Pancreas (tissue), 10 donors: Measurements from ENCODE around the gene DMXL2. TPM values are rescaled to one million over a fixed set of nuclear protein-coding genes. Genes with fewer than 3 reads are reported as not detected.
A peak's percentile ranks its signal among the peaks of the same experiment; 100 is the strongest.

Experiments
- ATAC-seq, 4 donors: fragments of 200-7000 bp; cut with Tn5 transposase; one replicate each; pipeline versions ENCODE4 v1.8.0 to v1.9.1; 2020; ENCODE audit warnings: mild to moderate bottlenecking in 4 of 4, moderate library complexity in 4 of 4
- DNase-seq, 6 donors: peaks; one replicate each; pipeline ENCODE4 v3.0.0-alpha.2; 2020
- FAIRE-seq: peaks from 2 replicates; lab custom pipeline; 2012; peaks lifted over from hg19 to GRCh38; lab: Jason Lieb, UNC
- H3K27ac ChIP-seq, 4 donors: fragments of 200-600 bp; sonication (generic); 1 replicate in 3 of 4; 2 replicates in 1 of 4; pipeline versions ENCODE4 v1.5.0 to v1.8.0; 2020
- H3K27me3 ChIP-seq, 4 donors: fragments of 200-600 bp; one replicate each; pipeline ENCODE4 v1.8.0; 2021
- H3K36me3 ChIP-seq, 3 donors: fragments of 200-600 bp; sonication (generic) in 1 of 3; one replicate each; pipeline versions ENCODE4 v1.5.0 to v1.8.0; 2020 to 2021
- H3K4me1 ChIP-seq, 3 donors: fragments of 200-600 bp; one replicate each; pipeline ENCODE4 v1.8.0; 2021
- H3K4me3 ChIP-seq, 4 donors: fragments of 200-600 bp; sonication (generic) in 2 of 4; one replicate each; pipeline versions ENCODE4 v1.5.0 to v1.8.0; 2020 to 2021
- H3K9me3 ChIP-seq, 4 donors: fragments of 200-600 bp; one replicate each; pipeline ENCODE4 v1.8.0; 2021
- CTCF ChIP-seq, 4 donors: fragments of 200-600 bp; sonication (generic) in 3 of 4; IDR thresholded peaks; one replicate each; pipeline versions ENCODE4 v1.5.0 to v1.8.0; 2021; ENCODE audit warnings: antibody characterized with exemption in 4 of 4
- WGBS, 2 donors: extraction: QIAGEN DNeasy Blood & Tissue Kit; methylation state at CpG; one replicate each; pipeline ENCODE4 v1.1.7; 2013; 5-methylcytosine and 5-hydroxymethylcytosine counted together
- intact Hi-C, 3 donors: fragments of 100-400 bp; cut with DNase I; formaldehyde crosslinking; loops; one replicate each; pipeline versions ENCODE4 v1.11.1 to v1.14.2; 2022
- polyA plus RNA-seq, 2 donors: library from polyadenylated mRNA; stranded (reverse); fragments of 200-250 nt; gene quantifications; one replicate each; pipeline ENCODE4 v1.2.3, GENCODE V29; 2013
- total RNA-seq, 6 donors: library from RNA; stranded (reverse); fragmentation: NEBNext Ultra II Directional in 4 of 6; extraction: Animal tissue kit (Norgen Biotek cat#: 25700) in 4 of 6; gene quantifications; one replicate each; pipeline versions ENCODE4 v1.2.1 to v1.2.4, GENCODE V29; 2021 to 2023
- donor health status: healthy with polysubstance abuse.
- donor health status: DM: no; HTN: no; CAD: no; lungs with moderate emphysema.
- donor health status: DM: no; HTN: no; CAD: no.
- donor health status: control.
- donor health status: control.
- donor health status: Bipolar disorder and iron deficiency.
- donor health status: DM: yes; HTN: yes; CAD: no.
- donor health status: DM: no; HTN: no; CAD: no.
- donor health status: DM: no; HTN: no; CAD: no.
- donor health status: DM: yes; HTN: yes; CAD: no.

The DMXL2 gene
- total and polyA plus RNA-seq, 8 donors: 6.6 to 31.8 (median 12.1) TPM

GRCh38 chr15:51621155-51621765, 1.3 kb downstream of the DMXL2 start:
- intact Hi-C loops: no loop called here
- DNase-seq (no peak), FAIRE-seq (no peak), ATAC-seq (no peak)
- no peak for TF ChIP-seq CTCF (IDR thresholded peaks at IDR 0.05)
- peaks cover 0 to 5% (median 0%) of the 10 kb centered on the region in 3 donors for H3K4me1 ChIP-seq
- no peaks in the 10 kb centered on the region for H3K9me3 ChIP-seq
- WGBS, 2 donors: 33 to 40% methylated on average over 6 of the region's 6 CpGs
- H3K4me3 ChIP-seq: peak overlapping the region in 3 of 4 donors; percentile 75 to 82 (median 81)
- H3K27ac ChIP-seq: peak overlapping the region in 1 of 4 donors; percentile 85
- no peaks in the 10 kb centered on the region for H3K36me3 ChIP-seq
- H3K27me3 ChIP-seq: no peaks in the 10 kb centered on the region

GRCh38 chr15:51620641-51621040, 1.9 kb downstream of the DMXL2 start:
- H3K36me3 ChIP-seq: no peaks in the 10 kb centered on the region
- intact Hi-C loops: no loop called here
- H3K27ac ChIP-seq: peak overlapping the region in 1 of 4 donors; percentile 10
- WGBS, 2 donors: 65 to 81% methylated on average over 4 of the region's 4 CpGs
- ATAC-seq: no peak
- no peaks in the 10 kb centered on the region for H3K9me3 ChIP-seq
- H3K27me3 ChIP-seq: no peaks in the 10 kb centered on the region
- no peak for FAIRE-seq
- H3K4me1 ChIP-seq: peaks cover 0 to 5% (median 0%) of the 10 kb centered on the region in 3 donors
- H3K4me3 ChIP-seq: peak overlapping the region in 1 of 4 donors; percentile 82
- DNase-seq: no peak
- TF ChIP-seq CTCF (IDR thresholded peaks at IDR 0.05): no peak

DNA sequence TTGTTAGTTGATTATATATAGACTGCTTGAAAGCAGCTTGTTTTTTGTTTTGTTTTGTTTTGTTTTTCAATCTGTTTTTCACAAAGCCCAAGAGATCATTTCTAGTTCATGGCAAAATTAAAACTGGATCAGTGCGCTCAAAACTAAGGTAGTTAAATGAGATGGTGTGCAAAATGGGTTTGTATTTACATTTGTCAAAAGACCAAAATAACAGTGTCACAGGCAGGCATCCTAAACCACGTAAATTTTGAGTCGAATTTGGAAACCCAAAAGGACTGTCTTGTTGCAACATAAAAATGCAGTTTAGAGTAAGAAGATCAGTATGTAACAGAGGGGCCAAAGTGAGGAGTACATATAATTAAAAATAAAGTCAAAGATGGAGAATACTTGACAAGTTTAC, 2.4 kb downstream of the DMXL2 start:
- FAIRE-seq: no peak
- TF ChIP-seq CTCF (IDR thresholded peaks at IDR 0.05): no peak
- WGBS, 2 donors: 85 to 95% methylated on average over 3 of the region's 3 CpGs

GRCh38 chr15:51619331-51620035, 3.1 kb downstream of the DMXL2 start:
- peak in 1 of 6 donors; percentile 22 for DNase-seq
- H3K27me3 ChIP-seq: no peaks in the 10 kb centered on the region
- H3K4me1 ChIP-seq: peaks cover 0 to 5% (median 0%) of the 10 kb centered on the region in 3 donors
- no peak for TF ChIP-seq CTCF (IDR thresholded peaks at IDR 0.05)
- no peaks in the 10 kb centered on the region for H3K36me3 ChIP-seq
- no peak overlapping the region for H3K4me3 ChIP-seq
- no peak for ATAC-seq
- H3K9me3 ChIP-seq: no peaks in the 10 kb centered on the region
- H3K27ac ChIP-seq: no peak overlapping the region
- 91 to 93% methylated on average over 6 of the region's 6 CpGs for WGBS, 2 donors
- intact Hi-C loops: no loop called here
- no peak for FAIRE-seq

More for the DNA sequence above, 2.4 kb downstream of the DMXL2 start:
- Histone ChIP-seq H3K36me3 (no peaks in the 10 kb centered on the region), H3K27me3 (no peaks in the 10 kb centered on the region), H3K27ac (no peak overlapping the region), H3K4me3 (peak overlapping the region in 1 of 4 donors; percentile 82), H3K9me3 (no peaks in the 10 kb centered on the region), H3K4me1 (peaks cover 0 to 5% (median 0%) of the 10 kb centered on the region in 3 donors)
- intact Hi-C loops: no loop called here
- ATAC-seq (no peak), DNase-seq (no peak)

GRCh38 chr15:51617886-51618285, 4.7 kb downstream of the DMXL2 start:
- no peak for TF ChIP-seq CTCF (IDR thresholded peaks at IDR 0.05)
- Histone ChIP-seq H3K9me3 (no peaks in the 10 kb centered on the region), H3K27ac (no peak overlapping the region), H3K36me3 (no peaks in the 10 kb centered on the region), H3K27me3 (no peaks in the 10 kb centered on the region), H3K4me1 (peaks cover 0 to 5% (median 0%) of the 10 kb centered on the region in 3 donors), H3K4me3 (no peak overlapping the region)
- no peak for DNase-seq
- intact Hi-C loops: no loop called here
- FAIRE-seq: no peak
- WGBS, 2 donors: 66 to 78% methylated on average over 3 of the region's 3 CpGs
- ATAC-seq: no peak
